Midbrain (tissue), 1 donor: ENCODE data around the gene KCTD10.

Experiments used
- DNase-seq: peaks from one replicate; lab custom pipeline; 2025; lab: John Stamatoyannopoulos, UW

Gene KCTD10

GRCh38 chr12:109477185-109477962 is at the start of gene KCTD10, which contains the start of gene UBE3B:
TSS of gene KCTD10 (minus strand) at chr12:109477300. CDS start at chr12:109477262, 38 bp downstream.
TSS of gene UBE3B (plus strand) at chr12:109477634. CDS start at chr12:109483552, 5,918 bp downstream.
- DNase-seq, result peak; percentile 91

GRCh38 chr12:109525279-109525585 is 48.1 kb upstream of the KCTD10 start:
- no peak for DNase-seq

- DNase-seq, result no peak
Measured at GRCh38 chr12:109524466-109525278, 47.6 kb upstream of the KCTD10 start.

- DNase-seq, result no peak
Measured at GRCh38 chr12:109523504-109523903, 46.4 kb upstream of the KCTD10 start.

- peak; percentile 33 for DNase-seq
Measured at GRCh38 chr12:109523071-109523470, 46.0 kb upstream of the KCTD10 start.

GRCh38 chr12:109521831-109522230 is 44.7 kb upstream of the KCTD10 start:
- DNase-seq, result no peak

- no peak for DNase-seq
Measured at GRCh38 chr12:109519787-109520186, 42.7 kb upstream of the KCTD10 start.

GRCh38 chr12:109518820-109519665 is 41.9 kb upstream of the KCTD10 start:
- DNase-seq, result peak; percentile 78

GRCh38 chr12:109517619-109518018 is 40.5 kb upstream of the KCTD10 start:
- no peak for DNase-seq

GRCh38 chr12:109513977-109514376 is 36.9 kb upstream of the KCTD10 start:
- DNase-seq, result no peak

GRCh38 chr12:109513051-109513450 is 36.0 kb upstream of the KCTD10 start:
- DNase-seq, result no peak

- DNase-seq, result no peak
Measured at GRCh38 chr12:109512608-109513007, 35.5 kb upstream of the KCTD10 start.

GRCh38 chr12:109510196-109510595 is 33.1 kb upstream of the KCTD10 start:
- no peak for DNase-seq

- DNase-seq, result no peak
Measured at GRCh38 chr12:109504068-109504467, 27.0 kb upstream of the KCTD10 start.

- DNase-seq, result peak; percentile 60
Measured at GRCh38 chr12:109503611-109504010, 26.5 kb upstream of the KCTD10 start.

- DNase-seq, result no peak
Measured at GRCh38 chr12:109502332-109502731, 25.2 kb upstream of the KCTD10 start.

GRCh38 chr12:109501299-109501698 is 24.2 kb upstream of the KCTD10 start:
- no peak for DNase-seq

GRCh38 chr12:109500406-109501185 is 23.5 kb upstream of the KCTD10 start:
- DNase-seq, result no peak

- DNase-seq, result no peak
Measured at GRCh38 chr12:109497675-109498074, 20.6 kb upstream of the KCTD10 start.

- no peak for DNase-seq
Measured at GRCh38 chr12:109496306-109496705, 19.2 kb upstream of the KCTD10 start.

GRCh38 chr12:109495012-109495411 is 17.9 kb upstream of the KCTD10 start:
- no peak for DNase-seq
